Activated CD8-positive, alpha-beta memory T cell treated with anti-CD3 and anti-CD28 coated beads, Interleukin-2, amount 50 U/mL, for 24 hours (primary cell): ENCODE measurements around the gene AGPAT4.
"Not testable (repeated sequence)": the region's sequence is repeated elsewhere in the genome, so short reads cannot be mapped to it uniquely, and the experiment has no call there.

Experiments
- DNase-seq: peaks from one replicate; pipeline ENCODE4 v3.0.0-alpha.2; 2020; ENCODE audit errors: extremely low read depth

Gene AGPAT4

GRCh38 chr6:161273752-161274487, at the start of gene AGPAT4:
TSS of gene AGPAT4 (minus strand) at chr6:161274061. CDS start at chr6:161232213, 41,848 bp downstream.
- peak; percentile 24 for DNase-seq

- DNase-seq, result no peak
These were observed 45.4 kb upstream of the AGPAT4 start for GRCh38 chr6:161319231-161319630.

GRCh38 chr6:161318456-161318855, 44.6 kb upstream of the AGPAT4 start:
- DNase-seq, result no peak

GRCh38 chr6:161316531-161316930, 42.7 kb upstream of the AGPAT4 start:
- no peak for DNase-seq

GRCh38 chr6:161315246-161315917, 41.5 kb upstream of the AGPAT4 start:
- not testable (repeated sequence) for DNase-seq

GRCh38 chr6:161314541-161315245, 40.8 kb upstream of the AGPAT4 start:
- DNase-seq, result not testable (repeated sequence)

GRCh38 chr6:161313940-161314509, 40.2 kb upstream of the AGPAT4 start:
- no peak for DNase-seq

- DNase-seq, result not testable (repeated sequence)
These were observed 39.6 kb upstream of the AGPAT4 start for GRCh38 chr6:161313475-161313874.

GRCh38 chr6:161309774-161310173, 35.9 kb upstream of the AGPAT4 start:
- DNase-seq, result not testable (repeated sequence)

- no peak for DNase-seq
These were observed 34.3 kb upstream of the AGPAT4 start for GRCh38 chr6:161308075-161308655.

- DNase-seq, result no peak
These were observed 32.0 kb upstream of the AGPAT4 start for GRCh38 chr6:161305860-161306259.

GRCh38 chr6:161303628-161304340, 29.9 kb upstream of the AGPAT4 start:
- DNase-seq, result no peak

- DNase-seq, result no peak
These were observed 29.1 kb upstream of the AGPAT4 start for GRCh38 chr6:161302949-161303348.

GRCh38 chr6:161301338-161301737, 27.5 kb upstream of the AGPAT4 start:
- DNase-seq, result no peak

GRCh38 chr6:161300823-161301222, 27.0 kb upstream of the AGPAT4 start:
- DNase-seq, result no peak

GRCh38 chr6:161299726-161300125, 25.9 kb upstream of the AGPAT4 start:
- no peak for DNase-seq

- DNase-seq, result no peak
These were observed 21.9 kb upstream of the AGPAT4 start for GRCh38 chr6:161295784-161296183.

- DNase-seq, result no peak
These were observed 18.9 kb upstream of the AGPAT4 start for GRCh38 chr6:161292650-161293281.

GRCh38 chr6:161292145-161292544, 18.3 kb upstream of the AGPAT4 start:
- DNase-seq, result no peak

- DNase-seq, result no peak
These were observed 16.9 kb upstream of the AGPAT4 start for GRCh38 chr6:161290751-161291150.

GRCh38 chr6:161284653-161285052, 10.8 kb upstream of the AGPAT4 start:
- no peak for DNase-seq
